Lung microvascular endothelial cell (primary cell): ENCODE data around the gene IFT43. TPM values are rescaled to one million over a fixed set of nuclear protein-coding genes. Genes with fewer than 3 reads are reported as not detected.
A peak's percentile ranks its signal among the peaks of the same experiment; 100 is the strongest.

Source experiments
- DNase-seq, 2 donors: peaks; one replicate each; pipeline versions ENCODE4 v3.0.0 to v3.0.0-alpha.2; 2010; ENCODE audit warnings: low read depth in 2 of 2
- total RNA-seq: library from RNA; depleted of rRNA; stranded (reverse); fragments of >200 nt; gene quantifications from 2 replicates; pipeline ENCODE4 v1.2.1, GENCODE V29; 2014

IFT43 gene
- 18.7 and 22.6 TPM in 2 replicates for total RNA-seq

GRCh38 chr14:75985618-75986438 lies at the start of gene IFT43:
Gene IFT43, plus strand, starts transcription at chr14:75985763. Its CDS starts 24 bp downstream, at chr14:75985787.
- DNase-seq, result peak; percentile 83 to 87

GRCh38 chr14:75939200-75939599 lies 46.4 kb upstream of the IFT43 start:
- no peak for DNase-seq

- DNase-seq, result peak in 1 of 2 donors; percentile 31
Measured at GRCh38 chr14:75941030-75941429, 44.5 kb upstream of the IFT43 start.

- no peak for DNase-seq
Measured at GRCh38 chr14:75944607-75945241, 40.8 kb upstream of the IFT43 start.

GRCh38 chr14:75946785-75947184 lies 38.8 kb upstream of the IFT43 start:
- no peak for DNase-seq

GRCh38 chr14:75952489-75952888 lies 33.1 kb upstream of the IFT43 start:
- no peak for DNase-seq

- DNase-seq, result no peak
Measured at GRCh38 chr14:75959031-75959430, 26.5 kb upstream of the IFT43 start.

GRCh38 chr14:75960231-75960630 lies 25.3 kb upstream of the IFT43 start:
- peak in 1 of 2 donors; percentile 40 for DNase-seq

GRCh38 chr14:75961662-75962061 lies 23.9 kb upstream of the IFT43 start:
- DNase-seq, result no peak

- no peak for DNase-seq
Measured at GRCh38 chr14:75967866-75968265, 17.7 kb upstream of the IFT43 start.

GRCh38 chr14:75968456-75968855 lies 17.1 kb upstream of the IFT43 start:
- DNase-seq, result no peak

GRCh38 chr14:75969126-75969525 lies 16.4 kb upstream of the IFT43 start:
- no peak for DNase-seq

- DNase-seq, result peak in 1 of 2 donors; percentile 22
Measured at GRCh38 chr14:75969891-75970290, 15.7 kb upstream of the IFT43 start.

- DNase-seq, result no peak
Measured at GRCh38 chr14:75970989-75971388, 14.6 kb upstream of the IFT43 start.

- no peak for DNase-seq
Measured at GRCh38 chr14:75971509-75971908, 14.1 kb upstream of the IFT43 start.

- DNase-seq, result peak in 1 of 2 donors; percentile 60
Measured at GRCh38 chr14:75972801-75973421, 12.7 kb upstream of the IFT43 start.

- DNase-seq, result no peak
Measured at GRCh38 chr14:75976826-75977581, 8.6 kb upstream of the IFT43 start.

GRCh38 chr14:75977582-75977943 lies 8.0 kb upstream of the IFT43 start:
- DNase-seq, result no peak

GRCh38 chr14:75978249-75978731 lies 7.3 kb upstream of the IFT43 start:
- no peak for DNase-seq

GRCh38 chr14:75979071-75979571 lies 6.4 kb upstream of the IFT43 start:
- peak; percentile 32 to 58 for DNase-seq
